Measurements from ENCODE around the gene MNX1.

MNX1 gene

GRCh38 chr7:157008206-157009169 lies 2.0 kb downstream of the MNX1 start:
- peak overlapping the region; percentile 96 for H3K27ac ChIP-seq
- no peak for TF ChIP-seq CTCF (conservative IDR thresholded peaks at IDR 0.05)

- peak overlapping the region; percentile 96 for H3K27ac ChIP-seq
- TF ChIP-seq CTCF (conservative IDR thresholded peaks at IDR 0.05): no peak
Observed at GRCh38 chr7:157007470-157008066, 2.9 kb downstream of the MNX1 start.

GRCh38 chr7:157006829-157007469 lies 3.5 kb downstream of the MNX1 start:
- peak overlapping the region; percentile 96 for H3K27ac ChIP-seq
- TF ChIP-seq CTCF (conservative IDR thresholded peaks at IDR 0.05): no peak

- TF ChIP-seq CTCF (conservative IDR thresholded peaks at IDR 0.05): no peak
- H3K27ac ChIP-seq: peak overlapping the region; percentile 96
Observed at GRCh38 chr7:157006205-157006747, 4.2 kb downstream of the MNX1 start.

- peak overlapping the region; percentile 96 for H3K27ac ChIP-seq
- TF ChIP-seq CTCF (conservative IDR thresholded peaks at IDR 0.05): no peak
Observed at GRCh38 chr7:157005456-157006204, 4.8 kb downstream of the MNX1 start.

- no peak overlapping the region for H3K27ac ChIP-seq
- TF ChIP-seq CTCF (conservative IDR thresholded peaks at IDR 0.05): no peak
Observed at GRCh38 chr7:157004521-157005455, 5.7 kb downstream of the MNX1 start.

Measured in VCaP (cell line).